ENCODE data around the gene LZIC. TPM values are rescaled to one million over a fixed set of nuclear protein-coding genes. Genes with fewer than 3 reads are reported as not detected.
A peak's percentile ranks its signal among the peaks of the same experiment; 100 is the strongest.

The LZIC gene
- polyA plus RNA-seq, 2 of the 4 experiments (the other 2 are of a cell fraction), result 24.5 to 29.0 TPM

GRCh38 chr1:9892563-9893528, 50.3 kb downstream of the LZIC start:
- H3K4me3 ChIP-seq, result no peak overlapping the region

DNA sequence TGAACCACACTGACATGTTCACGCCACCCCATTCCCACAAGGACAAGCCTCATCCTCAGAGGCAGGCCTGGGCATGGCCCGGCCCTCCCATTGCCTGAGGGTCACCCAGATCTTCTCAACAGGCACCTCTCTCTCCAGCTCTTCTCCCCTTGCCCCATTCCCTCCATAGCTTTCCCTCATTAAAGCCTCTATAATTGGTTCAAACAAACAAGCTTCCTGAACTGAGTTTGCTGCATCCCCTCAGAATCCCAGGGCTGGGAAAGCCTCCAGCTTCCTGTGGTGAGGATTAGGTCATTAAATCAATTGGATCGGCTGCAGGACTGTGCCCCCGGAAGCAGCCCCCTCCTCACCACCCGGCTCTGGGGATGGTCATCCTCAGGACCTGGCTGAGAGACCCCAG, 52.0 kb downstream of the LZIC start:
- ATAC-seq, result no peak
- no peak for FAIRE-seq
- CTCF ChIA-PET, result interaction anchor here (2.3 kb wide), 1 partner anchor 17 kb away, joined by 9 read pairs; no protein-coding TSS in a partner anchor
- Histone ChIP-seq H3K4me1 (peaks cover 19% of the 10 kb centered on the region), H3K4me2 (peak overlapping the region; percentile 44; the same call in 1 of the 3 replicates), H3K27ac (peak overlapping the region in 1 of 2 experiments; percentile 34; a peak in 3 of 6 replicates), H3K9me3 (no peaks in the 10 kb centered on the region), H3K4me3 (no peak overlapping the region)
- POLR2A ChIA-PET, result no interaction called here
- WGBS (ENCODE audit: missing lambda C conversion rate), result 83% methylated on average over 4 of the region's 5 CpGs
- DNase-seq (ENCODE audit: low read depth in 1 of 2, low spot score in 1 of 2), result no peak
- TF ChIP-seq, protein P1, sequence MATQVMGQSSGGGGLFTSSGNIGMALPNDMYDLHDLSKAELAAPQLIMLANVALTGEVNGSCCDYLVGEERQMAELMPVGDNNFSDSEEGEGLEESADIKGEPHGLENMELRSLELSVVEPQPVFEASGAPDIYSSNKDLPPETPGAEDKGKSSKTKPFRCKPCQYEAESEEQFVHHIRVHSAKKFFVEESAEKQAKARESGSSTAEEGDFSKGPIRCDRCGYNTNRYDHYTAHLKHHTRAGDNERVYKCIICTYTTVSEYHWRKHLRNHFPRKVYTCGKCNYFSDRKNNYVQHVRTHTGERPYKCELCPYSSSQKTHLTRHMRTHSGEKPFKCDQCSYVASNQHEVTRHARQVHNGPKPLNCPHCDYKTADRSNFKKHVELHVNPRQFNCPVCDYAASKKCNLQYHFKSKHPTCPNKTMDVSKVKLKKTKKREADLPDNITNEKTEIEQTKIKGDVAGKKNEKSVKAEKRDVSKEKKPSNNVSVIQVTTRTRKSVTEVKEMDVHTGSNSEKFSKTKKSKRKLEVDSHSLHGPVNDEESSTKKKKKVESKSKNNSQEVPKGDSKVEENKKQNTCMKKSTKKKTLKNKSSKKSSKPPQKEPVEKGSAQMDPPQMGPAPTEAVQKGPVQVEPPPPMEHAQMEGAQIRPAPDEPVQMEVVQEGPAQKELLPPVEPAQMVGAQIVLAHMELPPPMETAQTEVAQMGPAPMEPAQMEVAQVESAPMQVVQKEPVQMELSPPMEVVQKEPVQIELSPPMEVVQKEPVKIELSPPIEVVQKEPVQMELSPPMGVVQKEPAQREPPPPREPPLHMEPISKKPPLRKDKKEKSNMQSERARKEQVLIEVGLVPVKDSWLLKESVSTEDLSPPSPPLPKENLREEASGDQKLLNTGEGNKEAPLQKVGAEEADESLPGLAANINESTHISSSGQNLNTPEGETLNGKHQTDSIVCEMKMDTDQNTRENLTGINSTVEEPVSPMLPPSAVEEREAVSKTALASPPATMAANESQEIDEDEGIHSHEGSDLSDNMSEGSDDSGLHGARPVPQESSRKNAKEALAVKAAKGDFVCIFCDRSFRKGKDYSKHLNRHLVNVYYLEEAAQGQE (IDR thresholded peaks at IDR 0.05), result no peak
- TF ChIP-seq NPAS2 (CRISPR knock-in tag; IDR thresholded peaks at IDR 0.05; ENCODE audit: borderline replicate concordance), result no peak
- TF ChIP-seq USF2 (IDR thresholded peaks at IDR 0.05), result no peak
- TF ChIP-seq CBX2 (IDR thresholded peaks at IDR 0.05; ENCODE audit: borderline replicate concordance, low read depth), result no peak
- TF ChIP-seq MAZ (IDR thresholded peaks at IDR 0.05; ENCODE audit: borderline replicate concordance, low read depth, low read length), result no peak
- TF ChIP-seq HOXB5 (CRISPR knock-in tag; IDR thresholded peaks at IDR 0.05), result no peak
- no peak for TF ChIP-seq SREBF2 (IDR thresholded peaks at IDR 0.05)
- TF ChIP-seq HDAC2 (IDR thresholded peaks at IDR 0.05), result no peak
- TF ChIP-seq EP300 (IDR thresholded peaks at IDR 0.05), result no peak
- TF ChIP-seq FOSL2 (IDR thresholded peaks at IDR 0.05), result no peak
- TF ChIP-seq FOSL2 (CRISPR knock-in tag; IDR thresholded peaks at IDR 0.05), result no peak
- TF ChIP-seq BHLHE40 (IDR thresholded peaks at IDR 0.05; ENCODE audit: low read depth, low read length), result no peak
- no peak for TF ChIP-seq NFE2L2 (conservative IDR thresholded peaks at IDR 0.05; ENCODE audit: low read length)
- TF ChIP-seq, protein P2, sequence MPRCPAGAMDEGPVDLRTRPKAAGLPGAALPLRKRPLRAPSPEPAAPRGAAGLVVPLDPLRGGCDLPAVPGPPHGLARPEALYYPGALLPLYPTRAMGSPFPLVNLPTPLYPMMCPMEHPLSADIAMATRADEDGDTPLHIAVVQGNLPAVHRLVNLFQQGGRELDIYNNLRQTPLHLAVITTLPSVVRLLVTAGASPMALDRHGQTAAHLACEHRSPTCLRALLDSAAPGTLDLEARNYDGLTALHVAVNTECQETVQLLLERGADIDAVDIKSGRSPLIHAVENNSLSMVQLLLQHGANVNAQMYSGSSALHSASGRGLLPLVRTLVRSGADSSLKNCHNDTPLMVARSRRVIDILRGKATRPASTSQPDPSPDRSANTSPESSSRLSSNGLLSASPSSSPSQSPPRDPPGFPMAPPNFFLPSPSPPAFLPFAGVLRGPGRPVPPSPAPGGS (IDR thresholded peaks at IDR 0.05), result no peak
- no peak for TF ChIP-seq TFCP2L1 (CRISPR knock-in tag; IDR thresholded peaks at IDR 0.05)
- TF ChIP-seq JUN (IDR thresholded peaks at IDR 0.05), result no peak
- no peak for TF ChIP-seq CTCF (IDR thresholded peaks at IDR 0.05)
- no peak for TF ChIP-seq RARB (CRISPR knock-in tag; IDR thresholded peaks at IDR 0.05)

More at GRCh38 chr1:9892563-9893528, 50.3 kb downstream of the LZIC start:
- FAIRE-seq, result no peak
- Histone ChIP-seq H3K4me1 (peaks cover 19% of the 10 kb centered on the region), H3K27ac (peak overlapping the region in 1 of 2 experiments; percentile 34; a peak in 2 of 6 replicates), H3K9me3 (no peaks in the 10 kb centered on the region), H3K4me2 (no peak overlapping the region)
- ATAC-seq, result no peak
- DNase-seq (ENCODE audit: low read depth in 1 of 2, low spot score in 1 of 2), result no peak
- 76% methylated on average over 14 of the region's 14 CpGs for WGBS (ENCODE audit: missing lambda C conversion rate)
- CTCF ChIA-PET, result interaction anchor here (0.5 to 2.3 kb wide), 9 partner anchors 9 to 87 kb away, joined by 3 to 9 read pairs (median 4); partner anchors contain the start of genes LZIC and NMNAT1
- TF ChIP-seq, protein P3, sequence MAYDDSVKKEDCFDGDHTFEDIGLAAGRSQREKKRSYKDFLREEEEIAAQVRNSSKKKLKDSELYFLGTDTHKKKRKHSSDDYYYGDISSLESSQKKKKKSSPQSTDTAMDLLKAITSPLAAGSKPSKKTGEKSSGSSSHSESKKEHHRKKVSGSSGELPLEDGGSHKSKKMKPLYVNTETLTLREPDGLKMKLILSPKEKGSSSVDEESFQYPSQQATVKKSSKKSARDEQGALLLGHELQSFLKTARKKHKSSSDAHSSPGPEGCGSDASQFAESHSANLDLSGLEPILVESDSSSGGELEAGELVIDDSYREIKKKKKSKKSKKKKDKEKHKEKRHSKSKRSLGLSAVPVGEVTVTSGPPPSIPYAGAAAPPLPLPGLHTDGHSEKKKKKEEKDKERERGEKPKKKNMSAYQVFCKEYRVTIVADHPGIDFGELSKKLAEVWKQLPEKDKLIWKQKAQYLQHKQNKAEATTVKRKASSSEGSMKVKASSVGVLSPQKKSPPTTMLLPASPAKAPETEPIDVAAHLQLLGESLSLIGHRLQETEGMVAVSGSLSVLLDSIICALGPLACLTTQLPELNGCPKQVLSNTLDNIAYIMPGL (CRISPR knock-in tag; IDR thresholded peaks at IDR 0.05; ENCODE audit: borderline replicate concordance), result no peak
- TF ChIP-seq FOSL2 (IDR thresholded peaks at IDR 0.05) (no peak), FOSL2 (CRISPR knock-in tag; IDR thresholded peaks at IDR 0.05) (no peak), CBX2 (IDR thresholded peaks at IDR 0.05; ENCODE audit: borderline replicate concordance, low read depth) (no peak), RCOR1 (IDR thresholded peaks at IDR 0.05; ENCODE audit: low read depth, low read length) (no peak), SREBF2 (IDR thresholded peaks at IDR 0.05) (no peak), BHLHE40 (IDR thresholded peaks at IDR 0.05; ENCODE audit: low read depth, low read length) (no peak), RFX5 (IDR thresholded peaks at IDR 0.05) (no peak), ZFP36 (IDR thresholded peaks at IDR 0.05; ENCODE audit: borderline replicate concordance, partially characterized antibody) (no peak)
- TF ChIP-seq, protein P4, sequence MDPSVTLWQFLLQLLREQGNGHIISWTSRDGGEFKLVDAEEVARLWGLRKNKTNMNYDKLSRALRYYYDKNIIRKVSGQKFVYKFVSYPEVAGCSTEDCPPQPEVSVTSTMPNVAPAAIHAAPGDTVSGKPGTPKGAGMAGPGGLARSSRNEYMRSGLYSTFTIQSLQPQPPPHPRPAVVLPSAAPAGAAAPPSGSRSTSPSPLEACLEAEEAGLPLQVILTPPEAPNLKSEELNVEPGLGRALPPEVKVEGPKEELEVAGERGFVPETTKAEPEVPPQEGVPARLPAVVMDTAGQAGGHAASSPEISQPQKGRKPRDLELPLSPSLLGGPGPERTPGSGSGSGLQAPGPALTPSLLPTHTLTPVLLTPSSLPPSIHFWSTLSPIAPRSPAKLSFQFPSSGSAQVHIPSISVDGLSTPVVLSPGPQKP (IDR thresholded peaks at IDR 0.05; ENCODE audit: low read depth, low read length), result no peak
- POLR2A ChIA-PET, result interaction anchor here (0.8 kb wide), 1 partner anchor 12 kb away, joined by 3 read pairs; no protein-coding TSS in a partner anchor

All from A549 (cell line).